Stimulated activated CD8-positive, alpha-beta memory T cell treated with anti-CD3 and anti-CD28 coated beads, Interleukin-4, amount 100 ng/mL, for 24 hours (primary cell): ENCODE data around the gene MAML3.

ENCODE experiments used
- DNase-seq: peaks from one replicate; pipeline ENCODE4 v3.0.0-alpha.2; 2020; ENCODE audit warnings: low read depth

Gene MAML3

GRCh38 chr4:139839403-139840031, 314.5 kb downstream of the MAML3 start:
- DNase-seq, result no peak

- no peak for DNase-seq
Observed at GRCh38 chr4:139838811-139839210, 315.2 kb downstream of the MAML3 start.

GRCh38 chr4:139834981-139835391, 319.0 kb downstream of the MAML3 start:
- no peak for DNase-seq

DNA sequence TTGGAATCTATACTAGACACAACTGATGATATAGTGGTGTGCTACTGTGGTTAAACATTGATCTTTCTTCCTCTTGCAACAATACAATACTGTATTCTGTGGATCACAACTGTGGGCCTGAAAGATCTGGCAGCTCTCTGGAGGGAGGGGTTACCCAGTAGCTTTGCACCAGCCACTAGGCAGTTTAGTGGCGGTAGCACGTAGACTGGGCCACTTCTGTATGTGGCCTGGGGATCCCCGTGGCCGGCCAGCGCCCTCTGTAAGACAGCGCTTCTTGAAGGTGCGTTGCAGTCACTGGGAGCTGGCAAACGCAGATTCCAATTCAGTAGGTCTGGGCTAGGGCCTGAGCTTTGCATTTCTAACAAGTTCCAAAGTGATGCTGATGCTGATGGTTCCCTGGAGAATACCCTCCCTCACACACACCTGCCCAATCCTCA, 319.7 kb downstream of the MAML3 start:
- no peak for DNase-seq

DNA sequence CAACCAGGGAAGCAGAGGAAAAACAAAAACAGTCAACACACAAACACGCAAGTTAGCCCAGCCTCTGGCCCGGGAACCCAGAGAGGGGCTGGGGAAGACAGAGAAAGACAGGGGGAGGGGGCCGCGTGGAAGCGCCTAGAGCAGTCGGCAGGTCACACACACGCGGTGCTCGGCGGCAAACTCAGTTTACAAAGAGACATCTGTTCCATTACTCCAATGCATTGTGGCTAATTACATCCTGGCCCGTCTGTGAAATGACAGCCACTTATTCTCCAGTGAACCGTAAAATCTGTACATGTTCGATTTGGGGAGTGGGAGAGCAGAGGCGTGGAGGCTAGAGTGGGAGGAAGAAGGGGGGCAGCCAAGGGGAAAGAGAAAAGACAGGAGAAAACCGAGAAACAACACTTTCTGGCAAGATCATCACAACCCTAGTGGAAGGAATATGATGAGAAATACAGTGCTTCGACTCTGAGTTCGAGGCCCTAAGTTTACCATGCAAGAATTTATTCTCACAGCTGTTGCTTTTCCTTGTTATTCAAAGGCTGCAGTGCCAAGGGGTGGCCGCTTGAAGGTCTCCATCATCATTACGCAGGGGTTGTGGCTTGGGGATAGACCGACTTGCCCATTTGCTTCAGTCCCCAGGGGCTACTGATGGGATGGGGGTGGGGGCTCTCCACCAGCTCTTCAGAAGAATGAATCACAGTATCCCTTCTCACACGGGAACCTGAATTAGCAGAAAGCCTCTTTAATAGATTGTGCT, 320.7 kb downstream of the MAML3 start:
- DNase-seq, result no peak

DNA sequence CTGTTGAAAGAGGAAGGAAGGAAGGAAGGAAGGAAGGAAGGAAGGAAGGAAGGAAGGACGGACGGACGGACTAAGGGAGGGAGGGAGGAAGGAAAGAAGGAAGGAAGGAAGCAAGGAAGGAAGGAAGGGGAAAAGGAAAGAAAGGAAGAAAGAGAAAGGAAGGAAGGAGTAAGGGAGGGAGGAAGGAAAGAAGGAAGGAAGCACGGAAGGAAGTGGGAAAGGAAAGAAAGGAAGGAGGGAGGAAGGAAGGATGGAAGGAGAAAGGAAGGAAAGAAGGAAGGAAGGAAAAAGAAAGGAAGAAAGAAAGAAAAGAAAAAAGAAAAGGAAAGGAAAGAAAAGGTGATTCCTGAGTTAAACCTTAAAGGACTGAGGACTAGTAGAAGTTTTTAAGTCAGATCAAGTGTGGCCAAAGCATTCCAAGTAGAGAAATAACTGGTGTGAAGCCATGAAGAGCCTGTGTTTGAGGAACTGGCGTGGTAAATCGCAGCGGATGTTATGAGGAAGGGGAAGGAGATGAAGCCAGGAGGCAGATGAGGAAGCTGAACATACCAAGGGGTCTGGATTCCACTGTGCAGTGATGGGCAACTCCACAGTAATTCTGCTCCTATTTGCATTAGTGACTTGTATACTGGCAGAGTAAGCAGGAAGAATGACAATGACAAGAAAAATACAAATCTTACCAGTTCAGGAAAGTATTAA, 324.9 kb downstream of the MAML3 start:
- DNase-seq, result no peak

- DNase-seq, result no peak
Observed at GRCh38 chr4:139826426-139826825, 327.6 kb downstream of the MAML3 start.

- no peak for DNase-seq
Observed at GRCh38 chr4:139825523-139826014, 328.4 kb downstream of the MAML3 start.

DNA sequence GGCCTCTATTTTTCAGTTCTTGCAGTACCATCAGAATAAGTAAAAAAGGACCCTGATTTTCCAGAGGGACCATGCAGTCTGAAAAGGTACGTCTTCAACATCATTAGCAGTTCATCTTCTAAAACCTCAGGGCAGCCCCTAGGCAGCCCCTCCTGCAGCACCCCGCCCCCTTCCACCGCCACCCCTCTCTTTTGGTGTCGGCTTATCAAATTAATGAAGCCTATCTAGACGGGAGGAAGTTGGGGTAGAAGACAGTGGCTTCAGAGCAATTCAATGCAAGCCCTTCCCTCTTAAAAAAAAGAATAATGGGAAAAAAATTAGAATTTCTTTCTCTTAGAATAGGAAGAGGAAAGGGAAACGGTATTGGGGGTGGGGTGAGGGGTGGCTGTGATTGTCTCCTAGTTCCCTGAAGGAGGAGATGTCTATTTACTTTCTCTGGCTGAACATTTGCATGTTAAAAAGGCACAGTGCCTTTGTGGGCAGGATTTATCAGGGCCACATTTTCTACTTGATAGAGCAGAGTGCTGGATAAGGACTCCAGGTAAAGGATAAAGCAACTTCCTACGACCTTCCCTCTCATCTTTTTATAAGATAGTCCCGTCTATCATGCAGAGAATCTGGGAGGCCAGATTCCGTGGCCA, 329.0 kb downstream of the MAML3 start:
- no peak for DNase-seq

GRCh38 chr4:139823746-139824145, 330.2 kb downstream of the MAML3 start:
- DNase-seq, result no peak

GRCh38 chr4:139823345-139823744, 330.6 kb downstream of the MAML3 start:
- no peak for DNase-seq

DNA sequence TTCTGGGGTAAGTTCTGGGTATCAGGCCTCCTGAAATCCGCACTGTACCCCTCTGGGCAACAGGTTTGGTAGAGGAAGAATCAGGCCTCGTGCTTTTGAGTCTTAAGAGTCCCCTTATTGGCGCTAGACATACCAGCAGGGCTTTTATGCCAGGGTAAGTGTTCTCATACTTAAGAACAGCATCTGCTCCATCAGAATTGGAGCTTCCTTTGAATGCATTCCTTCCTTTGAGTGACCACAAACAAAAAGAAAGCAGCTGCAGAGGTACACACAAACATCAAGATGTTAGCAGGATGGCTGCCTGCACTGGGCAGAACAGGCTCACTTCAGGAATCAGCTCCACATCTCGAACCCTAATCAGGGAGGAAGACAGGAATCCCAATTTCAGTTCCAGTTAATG, 331.6 kb downstream of the MAML3 start:
- no peak for DNase-seq

GRCh38 chr4:139819082-139819481, 334.9 kb downstream of the MAML3 start:
- DNase-seq, result no peak

DNA sequence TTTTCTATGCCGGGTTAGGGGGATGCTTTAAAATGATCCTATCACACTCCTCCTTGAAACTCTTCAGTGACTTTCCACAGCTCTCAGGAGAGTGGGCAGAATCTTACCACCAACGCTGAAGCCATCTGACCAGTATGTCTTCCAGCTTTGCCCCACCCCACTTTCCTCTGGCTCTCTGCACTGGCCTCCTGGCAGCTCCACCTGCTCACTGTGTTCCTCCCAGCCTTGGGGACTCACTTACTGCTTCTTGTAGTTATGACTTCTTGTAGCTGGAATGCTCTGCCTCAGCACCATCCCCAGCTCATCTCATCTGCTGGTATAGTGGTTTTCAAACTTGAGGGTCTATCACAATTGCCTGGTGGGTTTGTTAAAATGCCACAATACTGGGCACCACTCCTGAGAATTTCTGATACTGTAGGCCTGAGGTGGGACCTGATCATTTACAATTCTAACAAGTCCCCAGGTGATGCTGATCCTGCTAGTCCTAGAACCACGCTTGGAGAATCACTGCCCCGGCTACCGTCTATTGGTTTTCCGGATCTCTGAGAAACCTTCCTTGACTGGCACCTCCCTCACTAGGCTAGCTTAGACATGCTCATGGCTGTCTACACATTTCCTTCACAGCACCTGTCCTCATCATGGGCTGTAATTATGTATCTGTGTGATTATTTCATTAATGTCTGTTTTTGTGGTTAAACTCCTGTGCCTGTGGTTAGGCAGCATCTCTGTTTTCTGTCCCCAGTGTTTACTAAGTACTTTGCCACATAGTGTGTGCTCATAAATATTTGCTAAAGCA, 336.1 kb downstream of the MAML3 start:
- no peak for DNase-seq

DNA sequence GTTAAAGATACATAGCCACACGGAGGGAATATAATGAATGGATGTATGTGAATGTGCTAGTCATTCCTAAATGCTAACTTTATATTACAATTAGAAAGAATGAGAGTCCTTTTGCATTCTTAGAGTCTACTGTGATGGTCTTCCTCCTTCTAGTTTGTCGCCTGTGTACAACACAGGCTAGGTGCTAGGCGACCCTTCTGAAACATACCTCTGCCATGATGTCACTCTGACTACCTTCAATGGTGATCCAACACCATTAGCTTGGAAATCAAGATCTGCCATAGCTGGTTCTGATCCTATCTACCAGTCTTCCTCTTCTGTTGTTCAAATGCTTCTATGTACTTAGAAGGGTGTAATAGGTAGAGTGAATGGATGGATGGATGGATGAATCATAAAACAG, 337.1 kb downstream of the MAML3 start:
- no peak for DNase-seq

DNA sequence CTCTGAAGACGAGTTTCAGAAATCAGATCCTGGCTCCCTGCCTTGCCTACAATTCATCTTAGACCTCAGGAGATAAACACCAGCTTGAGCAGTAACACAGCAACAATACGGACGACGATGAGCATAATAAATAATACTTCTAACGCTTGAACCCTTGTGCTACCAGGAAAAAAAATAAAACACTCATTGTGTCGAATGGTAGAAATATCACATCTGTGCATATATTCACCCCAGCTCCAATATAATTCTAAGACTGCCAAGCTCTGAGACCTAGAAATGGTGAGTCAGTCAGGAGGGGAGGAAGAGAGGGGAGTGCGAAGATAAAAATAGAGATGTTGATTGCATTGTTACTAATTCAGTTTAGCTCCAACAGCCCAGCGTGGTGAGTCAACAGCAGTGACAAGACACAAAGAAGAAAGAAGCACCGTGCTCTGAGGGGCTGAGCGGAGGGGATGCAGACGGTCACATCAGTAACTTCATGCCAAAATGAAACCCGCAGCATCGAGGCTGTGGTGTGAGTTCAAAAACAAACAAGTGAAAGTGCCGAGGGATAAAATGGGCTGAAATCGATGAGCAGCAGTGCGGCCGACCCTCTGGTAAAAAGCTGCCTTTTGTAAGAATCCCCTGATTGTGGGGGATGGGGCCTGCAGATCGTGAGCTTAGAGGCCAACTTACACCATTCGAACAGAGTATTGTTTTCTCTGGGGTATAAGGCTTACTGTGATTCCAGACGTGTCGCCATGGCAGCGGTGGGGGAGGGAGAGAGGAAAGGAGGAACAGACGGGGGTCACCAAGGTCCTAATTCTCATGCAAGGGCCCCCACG, 338.0 kb downstream of the MAML3 start:
- peak; percentile 4 for DNase-seq

GRCh38 chr4:139814323-139815015, 339.5 kb downstream of the MAML3 start:
- no peak for DNase-seq

- no peak for DNase-seq
Observed at GRCh38 chr4:139813881-139814280, 340.1 kb downstream of the MAML3 start.

- no peak for DNase-seq
Observed at GRCh38 chr4:139810710-139811109, 343.3 kb downstream of the MAML3 start.

GRCh38 chr4:139809757-139810140, 344.2 kb downstream of the MAML3 start:
- DNase-seq, result no peak
